Fibroblast of pulmonary artery (primary cell): ENCODE data around the gene UTY.

Experiments used
- DNase-seq: peaks from one replicate; pipeline ENCODE4 v3.0.0-alpha.2; 2010; ENCODE audit warnings: low read depth
- H3K4me3 ChIP-seq: replicated peaks from 2 replicates; pipeline ENCODE4 v1.5.1; 2011; ENCODE audit warnings: low read depth, mild to moderate bottlenecking, control low read depth, low read length, moderate library complexity
- TF ChIP-seq, protein P1 (sequence below): IDR thresholded peaks from 2 replicates; pipeline ENCODE4 v1.5.1; 2011; ENCODE audit warnings: mild to moderate bottlenecking, control low read depth, low read length, inconsistent platforms; ENCODE audit errors: missing control alignments

UTY gene

DNA sequence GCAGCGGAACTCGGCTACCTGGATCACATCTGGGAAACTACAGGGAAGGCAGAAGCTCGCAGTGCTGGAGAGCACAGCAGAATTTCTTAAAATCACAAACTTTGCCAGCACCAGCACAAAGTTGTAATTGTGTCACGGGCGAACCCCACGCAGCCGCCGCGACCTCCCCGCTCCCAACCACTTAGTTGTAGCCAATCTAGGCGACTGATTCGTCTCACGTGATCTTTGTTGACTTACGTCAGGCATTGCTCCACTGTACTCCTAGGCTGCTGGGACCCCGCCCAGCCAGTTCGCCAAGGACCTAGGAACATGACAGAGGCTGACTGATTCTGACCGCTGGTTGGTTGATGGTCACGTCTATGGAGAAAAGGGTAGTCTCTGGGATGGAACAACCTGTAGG lies at the start of gene UTY:
Gene UTY (minus strand): TSS at position 206 of the 400 bp plus-strand sequence. CDS start 368 bp downstream, outside the sequence.
- peak within 1 kb of the TSS; percentile 87 for H3K4me3 ChIP-seq
- TF ChIP-seq, protein P1, sequence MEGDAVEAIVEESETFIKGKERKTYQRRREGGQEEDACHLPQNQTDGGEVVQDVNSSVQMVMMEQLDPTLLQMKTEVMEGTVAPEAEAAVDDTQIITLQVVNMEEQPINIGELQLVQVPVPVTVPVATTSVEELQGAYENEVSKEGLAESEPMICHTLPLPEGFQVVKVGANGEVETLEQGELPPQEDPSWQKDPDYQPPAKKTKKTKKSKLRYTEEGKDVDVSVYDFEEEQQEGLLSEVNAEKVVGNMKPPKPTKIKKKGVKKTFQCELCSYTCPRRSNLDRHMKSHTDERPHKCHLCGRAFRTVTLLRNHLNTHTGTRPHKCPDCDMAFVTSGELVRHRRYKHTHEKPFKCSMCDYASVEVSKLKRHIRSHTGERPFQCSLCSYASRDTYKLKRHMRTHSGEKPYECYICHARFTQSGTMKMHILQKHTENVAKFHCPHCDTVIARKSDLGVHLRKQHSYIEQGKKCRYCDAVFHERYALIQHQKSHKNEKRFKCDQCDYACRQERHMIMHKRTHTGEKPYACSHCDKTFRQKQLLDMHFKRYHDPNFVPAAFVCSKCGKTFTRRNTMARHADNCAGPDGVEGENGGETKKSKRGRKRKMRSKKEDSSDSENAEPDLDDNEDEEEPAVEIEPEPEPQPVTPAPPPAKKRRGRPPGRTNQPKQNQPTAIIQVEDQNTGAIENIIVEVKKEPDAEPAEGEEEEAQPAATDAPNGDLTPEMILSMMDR, result no peak

DNA sequence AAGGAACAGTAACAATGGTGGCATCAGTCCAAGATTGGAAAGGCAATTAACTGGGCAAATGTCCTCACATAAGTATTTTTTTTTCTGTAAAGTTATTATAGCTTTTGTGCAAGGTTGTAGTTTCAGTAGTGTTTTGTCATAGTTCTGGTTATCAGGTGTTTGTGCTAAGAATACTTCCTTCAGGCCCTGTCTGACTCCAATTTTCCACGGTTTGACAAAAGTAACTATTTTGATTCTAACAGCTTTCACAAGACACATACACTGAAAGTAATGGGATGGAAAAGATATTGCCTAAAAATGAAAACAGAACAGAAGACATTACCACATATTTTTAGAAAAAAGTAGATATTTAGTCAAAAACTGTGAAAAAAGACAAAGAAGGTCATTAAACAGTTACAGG lies 40.6 kb upstream of the UTY start:
- no peak for DNase-seq
- H3K4me3 ChIP-seq, result no peak overlapping the region
- TF ChIP-seq, protein P1, result no peak

More for the DNA sequence above, at the start of gene UTY:
- peak; percentile 95 for DNase-seq

DNA sequence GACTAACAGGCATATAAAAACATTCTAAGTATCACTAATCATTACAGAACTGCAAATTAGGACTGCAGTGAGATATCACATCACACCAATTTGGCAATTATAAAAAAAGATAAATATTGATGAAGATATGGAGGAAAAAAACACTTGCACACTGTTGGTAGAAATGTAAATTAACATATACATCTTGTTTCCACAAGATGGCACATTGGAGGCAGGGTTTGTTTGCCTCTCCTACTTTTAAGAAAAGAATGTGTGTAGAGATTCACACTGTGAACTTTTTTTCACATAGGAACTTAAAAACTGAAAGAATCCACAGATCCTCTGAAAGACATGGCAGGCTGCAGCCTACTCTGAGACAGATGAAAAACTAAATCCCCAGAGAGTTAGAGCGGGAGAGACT lies 21.4 kb upstream of the UTY start:
- TF ChIP-seq, protein P1, result peak; percentile 5
- H3K4me3 ChIP-seq, result no peak overlapping the region

DNA sequence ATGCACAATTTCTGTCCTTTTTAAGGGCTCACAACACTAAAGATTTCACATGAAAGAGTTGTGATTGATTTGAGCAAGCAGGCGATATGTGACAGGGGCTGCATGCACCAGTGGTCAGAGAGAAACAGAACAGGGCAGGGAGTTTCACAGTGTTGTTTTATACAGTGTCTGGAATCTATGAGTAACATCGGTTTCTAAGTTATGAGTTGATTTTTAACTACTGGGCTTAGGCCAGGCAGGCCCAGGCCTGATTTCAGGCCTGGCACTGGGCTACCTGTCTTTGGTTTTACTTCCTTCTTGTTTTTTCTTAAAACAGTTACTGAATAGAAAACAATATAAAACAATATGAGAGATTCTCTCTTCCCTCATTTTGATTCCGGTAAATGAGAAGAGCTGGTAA lies 13.9 kb upstream of the UTY start:
- DNase-seq, result no peak
- H3K4me3 ChIP-seq, result no peak overlapping the region
- TF ChIP-seq, protein P1, result no peak

More for the DNA sequence above, 21.4 kb upstream of the UTY start:
- DNase-seq, result peak; percentile 3

DNA sequence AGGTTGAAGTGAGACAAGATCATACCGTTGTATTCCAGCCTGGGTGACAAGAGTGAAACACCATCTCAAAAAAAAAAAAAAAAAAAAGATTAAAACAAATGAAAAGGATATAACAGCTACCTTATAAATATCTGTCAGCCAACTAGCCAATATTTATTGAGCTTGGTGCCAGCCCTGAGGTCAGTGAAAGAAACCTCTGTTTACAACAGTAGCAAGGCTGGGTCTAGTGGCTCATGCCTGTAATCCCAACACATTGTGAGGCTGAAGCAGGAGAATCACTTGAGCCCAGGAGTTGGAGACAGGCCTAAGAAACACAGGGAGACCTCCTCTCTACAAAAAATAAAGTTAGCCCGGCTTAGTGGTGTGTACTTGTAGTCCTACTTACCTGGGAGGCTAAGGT lies 12.6 kb upstream of the UTY start:
- no peak for DNase-seq
- no peak overlapping the region for H3K4me3 ChIP-seq
- TF ChIP-seq, protein P1, result no peak

DNA sequence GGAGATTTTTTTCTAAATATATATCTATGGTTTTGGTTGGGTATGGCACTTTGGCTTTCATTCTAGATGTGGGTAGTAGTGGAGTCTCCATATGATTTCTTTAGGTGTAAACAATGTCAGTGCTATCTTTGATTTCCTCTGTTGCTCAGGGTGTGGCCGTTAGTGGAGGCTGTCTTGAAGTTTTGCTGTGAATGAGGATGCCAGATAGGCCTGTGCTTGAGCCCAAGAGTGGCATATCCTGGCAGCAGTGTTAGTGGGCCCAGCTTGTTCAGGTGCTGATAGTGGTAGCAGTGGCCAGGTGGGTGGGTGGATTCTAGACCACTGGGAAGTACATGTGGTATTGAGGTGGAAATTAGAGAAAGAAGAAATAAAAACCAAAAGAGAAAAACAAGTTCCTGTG lies 8.9 kb upstream of the UTY start:
- no peak overlapping the region for H3K4me3 ChIP-seq
- TF ChIP-seq, protein P1, result no peak
- no peak for DNase-seq

DNA sequence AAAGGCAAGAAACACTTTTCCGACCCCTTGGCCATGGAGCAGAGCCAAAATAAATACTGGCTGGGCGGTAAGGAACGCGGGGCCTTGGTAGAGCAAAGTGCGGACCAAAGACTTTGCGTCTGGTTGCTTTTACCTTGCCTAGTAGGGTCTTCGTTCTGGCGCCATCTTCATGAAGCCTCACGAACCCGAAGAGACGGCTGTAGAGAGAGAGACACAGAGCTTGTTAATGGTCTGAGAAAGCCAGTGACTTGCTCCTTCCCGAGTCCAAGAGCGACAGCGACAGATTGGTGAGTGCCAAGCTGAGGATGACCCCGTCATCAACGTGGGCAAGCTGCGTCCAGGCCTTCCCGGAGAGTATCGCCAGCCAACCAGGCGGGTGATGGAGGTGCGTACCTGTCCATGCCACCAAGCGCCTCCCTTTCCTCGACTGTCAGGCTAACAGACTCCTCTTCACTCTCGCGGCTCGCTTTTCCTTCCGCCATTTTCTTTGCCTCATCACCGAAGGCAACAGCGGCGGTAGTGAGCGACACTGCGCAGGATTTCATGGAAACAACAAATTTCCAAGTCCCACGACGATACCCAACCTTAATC lies 617 bp downstream of the UTY start:
- peak; percentile 41 for DNase-seq
- H3K4me3 ChIP-seq, result peak overlapping the region; percentile 87
- TF ChIP-seq, protein P1, result no peak
